T-helper 1 cell treated with Interleukin-12 subunit alpha and Interleukin-12 subunit beta and Interleukin-4 antibody, amounts not matched to agents 30 μg/mL and 1 μg/mL, for 36 hours (primary cell): Measurements from ENCODE around the gene BAIAP2.

Source experiments
- H3K27ac Mint-ChIP-seq: one replicate; pipeline ENCODE4 v1.8.0; 2021; ENCODE audit warnings: mild to moderate bottlenecking, mixed read lengths
- H3K27me3 Mint-ChIP-seq: one replicate; pipeline ENCODE4 v1.8.0; 2021; ENCODE audit warnings: low read depth, mixed read lengths
- H3K36me3 Mint-ChIP-seq: one replicate; pipeline ENCODE4 v1.8.0; 2021; ENCODE audit warnings: low read depth, mixed read lengths
- H3K4me1 Mint-ChIP-seq: one replicate; pipeline ENCODE4 v1.8.0; 2021; ENCODE audit warnings: low read depth, mixed read lengths
- H3K4me3 Mint-ChIP-seq: one replicate; pipeline ENCODE4 v1.8.0; 2021; ENCODE audit warnings: mild to moderate bottlenecking, moderate library complexity, mixed read lengths
- H3K9me3 Mint-ChIP-seq: one replicate; pipeline ENCODE4 v1.8.0; 2021; ENCODE audit warnings: mixed read lengths

Gene BAIAP2

GRCh38 chr17:81046132-81046769, 11.3 kb downstream of the BAIAP2 start:
- Mint-ChIP-seq H3K4me3 (no peak overlapping the region), H3K9me3 (no peaks in the 10 kb centered on the region), H3K27me3 (no peaks in the 10 kb centered on the region), H3K27ac (no peak overlapping the region), H3K4me1 (peaks cover 6% of the 10 kb centered on the region), H3K36me3 (no peaks in the 10 kb centered on the region)

- Mint-ChIP-seq H3K9me3 (no peaks in the 10 kb centered on the region), H3K27ac (no peak overlapping the region), H3K36me3 (no peaks in the 10 kb centered on the region), H3K4me3 (no peak overlapping the region), H3K27me3 (no peaks in the 10 kb centered on the region), H3K4me1 (peaks cover 6% of the 10 kb centered on the region)
Observed at GRCh38 chr17:81046770-81047359, 11.9 kb downstream of the BAIAP2 start.

- Mint-ChIP-seq H3K4me1 (peaks cover 6% of the 10 kb centered on the region), H3K4me3 (no peak overlapping the region)
Observed at GRCh38 chr17:81048827-81049371, 13.9 kb downstream of the BAIAP2 start.

GRCh38 chr17:81049372-81049911, 14.5 kb downstream of the BAIAP2 start:
- Mint-ChIP-seq H3K4me3 (peak overlapping the region; percentile 38), H3K4me1 (peaks cover 6% of the 10 kb centered on the region), H3K27me3 (no peaks in the 10 kb centered on the region), H3K36me3 (no peaks in the 10 kb centered on the region), H3K27ac (no peak overlapping the region), H3K9me3 (no peaks in the 10 kb centered on the region)

More at GRCh38 chr17:81048827-81049371, 13.9 kb downstream of the BAIAP2 start:
- no peaks in the 10 kb centered on the region for H3K9me3 Mint-ChIP-seq
- no peaks in the 10 kb centered on the region for H3K36me3 Mint-ChIP-seq
- no peaks in the 10 kb centered on the region for H3K27me3 Mint-ChIP-seq
- H3K27ac Mint-ChIP-seq = no peak overlapping the region

GRCh38 chr17:81049973-81050551, 15.1 kb downstream of the BAIAP2 start:
- Mint-ChIP-seq H3K27ac (no peak overlapping the region), H3K4me1 (peaks cover 6% of the 10 kb centered on the region), H3K27me3 (no peaks in the 10 kb centered on the region), H3K36me3 (no peaks in the 10 kb centered on the region), H3K4me3 (no peak overlapping the region), H3K9me3 (no peaks in the 10 kb centered on the region)

DNA sequence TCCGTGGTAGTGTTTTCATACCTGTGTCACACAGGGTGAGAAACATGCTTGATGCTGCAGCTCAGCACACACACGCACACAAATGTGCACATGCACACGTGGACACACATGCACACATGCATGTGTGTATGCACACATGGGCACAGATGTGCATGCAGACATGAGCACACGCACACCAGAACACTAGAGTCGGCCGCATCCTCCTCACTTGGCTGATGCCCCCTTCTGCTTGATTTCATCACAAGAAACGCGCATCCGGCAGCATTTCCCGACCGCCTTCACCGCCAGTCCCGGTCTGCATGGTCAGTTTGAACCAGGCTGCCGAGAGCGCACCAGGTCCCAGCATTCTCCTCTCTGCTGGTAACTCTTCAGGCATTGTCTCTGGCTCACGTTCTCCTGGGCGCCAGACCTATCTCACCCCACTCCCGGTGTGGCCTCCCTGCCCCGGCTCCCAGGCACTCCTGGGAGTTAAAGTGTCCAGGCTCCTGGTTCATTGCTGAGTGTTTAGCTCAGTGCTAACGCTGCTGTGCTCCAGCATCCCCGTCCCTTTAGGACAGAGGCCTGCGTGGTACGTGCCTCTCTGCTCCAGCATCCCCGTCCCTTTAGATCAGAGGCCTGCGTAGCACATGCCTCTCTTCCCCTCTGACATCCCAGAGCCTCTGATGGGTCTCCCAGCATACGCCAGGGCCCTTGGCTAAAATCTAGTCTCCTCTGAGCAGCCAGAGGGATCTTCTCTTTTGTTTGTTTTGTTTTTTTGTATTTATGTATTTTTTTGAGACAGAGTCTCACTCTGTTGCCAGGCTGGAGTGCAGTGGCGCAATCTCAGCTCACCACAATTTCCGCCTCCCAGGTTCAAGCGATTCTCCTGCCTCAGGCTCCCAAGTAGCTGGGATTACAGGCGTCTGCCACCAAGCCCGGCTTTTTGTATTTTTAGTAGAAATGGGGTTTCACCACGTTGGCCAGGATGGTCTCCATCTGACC, 16.0 kb downstream of the BAIAP2 start:
- peaks cover 6% of the 10 kb centered on the region for H3K4me1 Mint-ChIP-seq
- no peak overlapping the region for H3K27ac Mint-ChIP-seq
- no peak overlapping the region for H3K4me3 Mint-ChIP-seq
- H3K27me3 Mint-ChIP-seq = no peaks in the 10 kb centered on the region
- no peaks in the 10 kb centered on the region for H3K36me3 Mint-ChIP-seq
- H3K9me3 Mint-ChIP-seq = no peaks in the 10 kb centered on the region

DNA sequence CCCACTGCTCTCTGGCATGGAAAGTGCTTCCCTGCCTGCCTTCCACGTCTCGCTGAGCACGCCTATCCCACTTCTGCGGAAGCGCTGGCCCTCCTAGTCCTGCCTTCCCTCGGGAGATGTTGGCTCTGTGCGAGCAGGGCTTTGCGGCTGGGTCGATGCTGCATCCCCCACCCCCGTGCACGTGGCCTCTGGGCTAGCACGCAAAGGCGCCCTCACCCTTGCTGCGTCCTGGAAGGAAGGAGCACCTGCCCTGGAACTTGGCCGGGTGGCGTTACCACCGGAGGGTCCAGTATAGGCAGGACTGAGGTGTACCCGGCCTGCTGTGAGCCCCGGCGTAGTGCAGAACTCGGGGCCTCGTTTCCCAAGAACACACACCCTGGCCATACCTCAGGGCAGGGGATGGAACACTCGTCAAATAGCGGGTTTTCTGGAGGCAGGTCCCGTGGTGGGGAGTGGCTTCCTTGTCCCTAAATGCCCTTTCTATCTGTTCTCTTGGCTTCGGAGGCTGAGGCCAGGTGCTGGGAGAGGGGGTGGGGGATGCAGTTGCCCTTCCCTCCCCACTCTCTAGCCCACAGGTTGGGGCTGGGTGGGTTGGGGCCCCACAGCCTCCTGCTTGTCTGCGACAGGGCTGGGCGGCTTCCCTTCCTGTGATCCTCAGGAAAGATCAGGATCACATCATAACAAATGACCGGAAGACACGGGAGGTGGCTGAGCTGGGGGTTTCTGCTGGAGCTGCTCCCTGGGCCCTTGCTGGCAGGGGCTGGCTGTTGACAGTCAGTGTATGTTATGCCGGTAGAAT, 17.4 kb downstream of the BAIAP2 start:
- no peaks in the 10 kb centered on the region for H3K9me3 Mint-ChIP-seq
- no peak overlapping the region for H3K27ac Mint-ChIP-seq
- H3K4me3 Mint-ChIP-seq = no peak overlapping the region
- H3K4me1 Mint-ChIP-seq = peaks cover 6% of the 10 kb centered on the region
- no peaks in the 10 kb centered on the region for H3K36me3 Mint-ChIP-seq
- no peaks in the 10 kb centered on the region for H3K27me3 Mint-ChIP-seq

- no peak overlapping the region for H3K4me3 Mint-ChIP-seq
- H3K27me3 Mint-ChIP-seq = no peaks in the 10 kb centered on the region
- no peaks in the 10 kb centered on the region for H3K9me3 Mint-ChIP-seq
- peaks cover 6% of the 10 kb centered on the region for H3K4me1 Mint-ChIP-seq
- H3K27ac Mint-ChIP-seq = no peak overlapping the region
- no peaks in the 10 kb centered on the region for H3K36me3 Mint-ChIP-seq
Observed at GRCh38 chr17:81053041-81053970, 18.4 kb downstream of the BAIAP2 start.

- H3K9me3 Mint-ChIP-seq = no peaks in the 10 kb centered on the region
- peaks cover 3% of the 10 kb centered on the region for H3K4me1 Mint-ChIP-seq
- H3K27me3 Mint-ChIP-seq = no peaks in the 10 kb centered on the region
- H3K4me3 Mint-ChIP-seq = no peak overlapping the region
- H3K36me3 Mint-ChIP-seq = no peaks in the 10 kb centered on the region
- no peak overlapping the region for H3K27ac Mint-ChIP-seq
Observed at GRCh38 chr17:81054308-81054707, 19.4 kb downstream of the BAIAP2 start.

GRCh38 chr17:81054881-81055370, 20.0 kb downstream of the BAIAP2 start:
- no peaks in the 10 kb centered on the region for H3K9me3 Mint-ChIP-seq
- H3K4me1 Mint-ChIP-seq = no peaks in the 10 kb centered on the region
- no peaks in the 10 kb centered on the region for H3K27me3 Mint-ChIP-seq
- no peak overlapping the region for H3K4me3 Mint-ChIP-seq
- no peak overlapping the region for H3K27ac Mint-ChIP-seq
- no peaks in the 10 kb centered on the region for H3K36me3 Mint-ChIP-seq

DNA sequence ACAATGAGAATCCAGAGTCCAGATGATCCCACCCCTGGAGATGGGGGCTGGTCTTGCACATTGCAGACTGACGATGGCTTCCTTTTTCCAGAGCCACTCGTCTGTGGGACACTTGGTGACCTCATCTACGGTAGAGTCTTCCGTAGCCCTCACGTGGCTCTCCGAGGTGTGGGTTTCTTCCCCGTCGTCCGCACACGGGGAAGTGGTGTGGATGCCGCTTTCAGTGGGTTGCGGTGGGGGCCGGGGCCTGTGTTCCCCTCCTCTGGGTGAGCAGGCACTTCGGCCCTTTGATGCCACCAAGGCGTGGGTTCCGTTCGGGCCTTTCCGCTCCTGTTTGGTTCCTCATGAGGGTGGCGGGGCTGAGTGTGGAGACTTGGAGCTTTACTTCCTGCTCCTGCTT, 21.4 kb downstream of the BAIAP2 start:
- no peaks in the 10 kb centered on the region for H3K27me3 Mint-ChIP-seq
- no peaks in the 10 kb centered on the region for H3K4me1 Mint-ChIP-seq
- no peak overlapping the region for H3K4me3 Mint-ChIP-seq
- no peaks in the 10 kb centered on the region for H3K9me3 Mint-ChIP-seq
- no peak overlapping the region for H3K27ac Mint-ChIP-seq
- no peaks in the 10 kb centered on the region for H3K36me3 Mint-ChIP-seq

GRCh38 chr17:81057079-81057730, 22.3 kb downstream of the BAIAP2 start:
- Mint-ChIP-seq H3K27me3 (peaks cover 5% of the 10 kb centered on the region), H3K36me3 (no peaks in the 10 kb centered on the region), H3K4me3 (no peak overlapping the region), H3K27ac (no peak overlapping the region), H3K4me1 (no peaks in the 10 kb centered on the region), H3K9me3 (no peaks in the 10 kb centered on the region)
